Activated CD8-positive, alpha-beta memory T cell treated with anti-CD3 and anti-CD28 coated beads, Interleukin-2, amount 50 U/mL, for 24 hours (primary cell): ENCODE results near the gene SFTPD.

ENCODE experiments used
- DNase-seq: peaks from one replicate; pipeline ENCODE4 v3.0.0-alpha.2; 2020; ENCODE audit errors: extremely low read depth

SFTPD gene

DNA sequence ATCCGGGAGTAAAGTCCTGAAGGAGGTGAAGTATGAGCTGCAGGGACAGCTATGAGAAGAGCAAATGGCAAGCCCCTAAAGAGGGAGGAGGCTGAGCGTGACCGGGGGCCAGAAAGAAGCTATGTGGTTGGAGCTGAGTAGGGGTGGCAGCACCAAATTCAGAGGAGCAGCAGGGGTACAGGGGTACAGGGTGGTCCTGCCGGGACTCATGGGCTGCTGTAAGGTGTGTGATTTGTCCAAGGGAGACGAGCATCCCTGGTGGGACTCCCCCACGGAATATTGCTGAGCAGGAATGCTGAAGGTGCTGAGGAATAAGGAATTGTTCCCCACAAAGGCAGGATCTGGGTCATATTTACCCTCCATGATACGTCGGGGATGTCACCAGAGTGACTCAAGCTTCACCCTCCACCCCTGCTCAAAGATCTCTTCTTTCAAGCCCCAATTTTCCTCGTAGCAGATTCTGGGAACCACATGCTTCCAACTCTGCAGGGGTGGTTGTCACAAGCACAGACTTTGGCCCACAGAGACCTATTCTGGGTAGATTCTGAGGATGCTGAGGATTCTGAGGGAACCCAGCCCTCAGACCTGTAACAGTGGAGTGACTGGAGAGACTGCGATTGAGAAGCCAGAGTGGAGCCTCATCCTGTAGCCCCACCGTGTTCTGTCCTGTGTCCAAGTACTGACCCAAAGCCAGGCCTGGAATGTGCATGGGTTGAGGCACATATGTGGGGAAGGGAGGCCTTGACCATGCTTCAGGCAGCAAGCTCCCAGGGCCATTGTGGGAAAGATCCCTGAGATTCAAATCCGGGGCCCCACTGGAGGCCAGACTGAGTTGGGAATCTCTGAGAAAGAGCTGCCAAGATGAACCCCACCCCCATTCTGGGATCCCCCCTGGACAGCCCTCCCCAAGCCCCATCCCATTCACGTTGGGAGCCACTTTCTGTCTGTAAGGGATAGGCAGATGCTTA lies 4.2 kb downstream of the SFTPD start:
- no peak for DNase-seq

DNA sequence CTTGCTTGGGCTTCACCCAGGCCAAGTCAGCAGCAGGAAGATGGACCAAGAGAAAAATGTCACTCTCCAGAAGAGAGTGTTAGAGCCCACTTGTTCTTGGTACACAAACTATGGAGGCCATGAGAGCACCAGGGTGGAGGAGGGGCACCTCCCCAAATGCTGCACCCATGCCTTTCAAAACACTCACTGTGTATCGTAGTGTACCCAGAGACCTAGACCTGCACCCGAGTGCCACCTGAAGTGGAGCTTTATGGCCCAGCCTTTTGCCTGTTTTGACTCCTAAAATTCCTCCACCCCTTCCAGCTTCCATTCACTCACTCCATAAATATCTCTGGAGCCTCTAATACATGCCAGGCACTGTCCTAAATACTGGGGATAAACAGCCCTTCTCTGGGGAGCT lies 5.0 kb downstream of the SFTPD start:
- no peak for DNase-seq

DNA sequence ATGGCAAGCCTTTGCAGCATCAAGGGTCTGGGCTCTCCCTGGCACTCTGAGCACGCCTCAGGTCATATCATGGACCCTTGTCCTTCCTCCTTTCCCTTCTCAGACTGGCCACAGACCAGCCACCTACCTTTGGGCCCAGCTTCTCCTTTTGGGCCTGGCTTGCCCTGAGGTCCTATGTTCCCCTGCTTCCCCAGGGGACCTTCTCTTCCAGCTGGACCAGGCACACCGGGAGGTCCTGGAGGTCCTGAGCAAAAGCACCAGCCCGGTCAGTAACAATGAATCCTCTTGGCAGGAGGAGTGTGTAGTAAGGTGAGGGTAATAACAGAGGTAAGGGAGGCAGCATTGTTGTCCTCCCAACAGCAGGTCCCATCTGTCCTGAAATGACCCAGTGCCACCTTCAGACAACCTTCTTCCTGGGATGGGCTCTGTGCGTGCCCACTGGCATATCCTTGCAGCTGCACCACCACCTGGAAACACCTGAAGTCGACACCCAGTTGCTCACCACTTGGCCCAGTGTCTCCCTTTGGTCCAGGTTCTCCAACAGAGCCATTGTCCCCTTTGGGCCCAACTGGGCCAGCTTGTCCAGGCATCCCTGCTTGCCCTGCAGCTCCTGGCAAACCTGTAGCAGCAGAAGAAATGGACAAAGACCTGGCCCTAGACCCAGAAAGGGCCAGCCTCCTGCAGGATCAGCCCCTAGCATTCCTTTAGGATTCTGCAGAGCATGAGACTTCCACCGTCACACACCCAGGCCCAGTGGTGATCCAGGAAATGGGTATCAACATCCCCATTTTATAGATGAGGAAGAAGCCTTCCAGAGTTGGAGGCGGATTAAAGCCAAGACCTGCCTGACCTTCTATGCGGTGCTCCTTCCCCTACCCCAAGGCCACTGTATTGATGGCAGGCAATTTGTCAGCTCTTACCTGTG lies 6.4 kb downstream of the SFTPD start:
- no peak for DNase-seq

DNA sequence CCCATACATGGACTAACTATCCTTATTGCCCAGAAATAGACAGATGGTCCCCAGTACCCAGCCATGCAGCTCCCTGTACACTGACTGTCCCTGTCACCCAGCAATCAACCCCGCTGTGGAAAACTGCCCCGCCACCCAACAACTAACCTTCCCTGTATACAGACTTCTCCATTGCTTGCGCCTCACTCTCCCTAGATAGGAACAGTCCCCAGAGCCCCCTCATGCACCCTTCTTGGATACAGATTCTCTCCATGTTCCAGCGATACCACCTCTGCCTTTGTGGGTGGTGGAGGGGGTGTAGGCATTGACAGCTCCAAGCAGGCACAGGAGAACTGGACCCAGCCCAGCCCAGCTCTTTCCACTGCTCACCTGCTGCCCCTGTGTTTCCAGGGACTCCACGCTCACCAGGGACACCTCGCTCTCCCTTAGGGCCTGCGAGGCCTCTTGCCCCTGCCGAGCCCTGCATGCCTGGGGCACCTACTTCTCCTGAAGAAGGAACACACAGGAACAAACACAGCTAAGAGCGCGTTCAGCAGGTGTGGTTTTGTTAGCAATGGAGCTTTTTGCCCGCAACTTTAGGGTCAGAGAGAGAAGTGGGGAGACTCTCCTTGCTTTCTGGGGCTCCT lies 7.2 kb downstream of the SFTPD start:
- no peak for DNase-seq

DNA sequence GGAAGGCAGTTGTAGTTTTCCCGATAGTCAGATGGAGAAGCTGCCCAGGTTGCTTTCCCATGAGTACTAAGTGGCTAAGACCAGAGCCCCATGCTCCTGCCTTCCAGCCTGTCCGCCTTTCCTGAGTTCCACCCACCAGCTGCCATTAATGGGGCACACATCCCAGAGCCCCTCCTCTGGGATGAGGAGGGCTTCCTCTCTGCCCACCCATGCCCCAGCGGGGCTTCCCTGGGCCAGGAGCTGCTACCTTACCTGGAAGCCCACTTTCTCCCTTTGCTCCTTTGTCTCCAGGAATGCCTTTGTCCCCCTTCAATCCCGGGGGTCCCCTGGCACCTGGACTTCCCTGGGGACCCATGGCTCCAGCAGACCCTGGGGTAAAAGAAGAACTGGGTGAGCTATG lies 7.8 kb downstream of the SFTPD start:
- DNase-seq, result no peak

DNA sequence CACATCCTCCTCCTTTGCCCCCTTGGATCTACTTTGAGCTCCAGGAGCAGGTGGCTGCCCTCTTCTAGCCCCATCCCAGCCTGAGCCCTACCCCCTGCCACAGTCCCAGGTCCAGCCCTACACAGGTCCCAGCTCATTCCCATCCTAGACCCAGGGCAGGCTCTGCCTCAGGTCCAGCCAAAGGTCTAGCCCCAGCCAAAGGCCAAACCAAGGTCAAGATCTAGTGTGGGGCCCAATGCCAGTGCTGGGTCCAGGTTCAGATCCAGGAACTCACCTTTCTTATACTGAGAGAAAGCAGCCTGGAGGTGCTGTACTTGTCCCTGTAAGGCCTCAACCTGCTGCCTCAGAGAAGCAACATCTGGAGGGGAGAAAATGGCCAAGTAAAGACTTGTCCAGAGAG lies 8.5 kb downstream of the SFTPD start:
- no peak for DNase-seq

DNA sequence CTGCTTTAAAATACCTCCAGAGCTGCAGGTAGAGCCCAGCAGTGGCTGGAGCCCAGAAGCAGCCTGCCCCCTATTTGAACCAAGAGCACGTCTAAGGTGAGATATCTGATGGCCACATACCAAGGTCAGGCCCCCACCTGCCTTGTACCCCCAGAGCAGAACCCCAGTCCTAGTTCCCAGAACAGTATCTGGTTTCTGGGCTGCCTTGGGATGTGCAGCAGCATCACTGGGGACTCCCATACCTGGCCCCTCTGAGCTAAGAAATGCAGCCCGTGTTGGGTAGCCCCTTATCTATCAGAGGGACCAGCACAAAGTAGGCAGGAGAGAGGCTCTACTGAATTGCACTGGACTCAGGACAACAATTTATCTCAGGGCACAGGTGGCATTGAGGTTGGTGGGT lies 8.9 kb downstream of the SFTPD start:
- no peak for DNase-seq

DNA sequence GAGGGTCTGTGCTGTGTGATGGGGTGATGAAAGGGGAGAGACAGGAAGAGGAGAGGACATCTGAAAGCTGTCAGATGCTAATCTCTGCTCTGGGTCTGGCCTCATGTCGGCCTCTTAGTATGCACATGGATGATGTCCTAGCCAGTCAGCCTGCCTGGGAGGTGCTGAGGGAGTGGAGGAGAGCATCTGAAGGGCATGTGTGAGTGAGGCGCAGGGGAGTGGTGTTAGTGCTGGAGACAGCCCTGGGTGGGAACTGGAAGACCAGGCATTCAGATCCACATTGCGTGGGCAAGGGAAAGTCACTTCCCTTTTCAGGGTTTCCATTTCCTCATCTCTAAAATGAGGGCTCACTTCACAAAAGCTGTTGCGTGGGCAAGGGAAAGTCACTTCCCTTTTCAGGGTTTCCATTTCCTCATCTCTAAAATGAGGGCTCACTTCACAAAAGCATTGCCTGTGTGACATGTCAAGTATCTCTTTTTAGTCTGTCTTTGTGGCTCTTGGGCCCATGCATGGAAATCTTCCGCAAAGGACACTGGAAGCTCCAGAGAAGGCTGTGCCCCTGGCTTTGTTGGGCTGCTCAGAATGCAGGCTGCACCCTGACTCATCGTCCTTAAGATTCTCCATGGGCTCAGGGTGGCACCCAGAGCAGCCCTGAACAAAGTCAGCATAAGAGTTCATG lies 10.0 kb downstream of the SFTPD start:
- no peak for DNase-seq

DNA sequence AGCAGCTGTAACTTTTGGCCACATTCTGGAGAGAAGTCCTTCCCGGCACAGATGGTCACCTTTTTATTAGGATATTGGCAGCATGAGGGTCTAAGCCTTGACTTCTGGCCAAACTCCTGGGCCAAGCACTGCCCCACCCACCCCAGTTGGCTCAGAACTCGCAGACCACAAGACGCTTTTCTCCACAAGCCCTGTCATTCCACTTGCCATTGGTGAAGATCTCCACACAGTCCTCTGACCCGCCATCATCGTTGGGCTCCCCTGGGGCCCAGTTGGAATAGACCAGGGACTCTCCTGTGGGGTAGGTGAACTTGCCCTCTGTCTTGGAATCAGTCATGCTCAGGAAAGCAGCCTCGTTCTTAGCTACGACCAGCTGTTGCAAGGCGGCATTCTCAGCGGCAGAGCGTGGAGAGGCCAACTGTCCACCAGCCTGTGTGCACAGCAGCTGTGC lies 11.2 kb downstream of the SFTPD start:
- DNase-seq, result no peak

DNA sequence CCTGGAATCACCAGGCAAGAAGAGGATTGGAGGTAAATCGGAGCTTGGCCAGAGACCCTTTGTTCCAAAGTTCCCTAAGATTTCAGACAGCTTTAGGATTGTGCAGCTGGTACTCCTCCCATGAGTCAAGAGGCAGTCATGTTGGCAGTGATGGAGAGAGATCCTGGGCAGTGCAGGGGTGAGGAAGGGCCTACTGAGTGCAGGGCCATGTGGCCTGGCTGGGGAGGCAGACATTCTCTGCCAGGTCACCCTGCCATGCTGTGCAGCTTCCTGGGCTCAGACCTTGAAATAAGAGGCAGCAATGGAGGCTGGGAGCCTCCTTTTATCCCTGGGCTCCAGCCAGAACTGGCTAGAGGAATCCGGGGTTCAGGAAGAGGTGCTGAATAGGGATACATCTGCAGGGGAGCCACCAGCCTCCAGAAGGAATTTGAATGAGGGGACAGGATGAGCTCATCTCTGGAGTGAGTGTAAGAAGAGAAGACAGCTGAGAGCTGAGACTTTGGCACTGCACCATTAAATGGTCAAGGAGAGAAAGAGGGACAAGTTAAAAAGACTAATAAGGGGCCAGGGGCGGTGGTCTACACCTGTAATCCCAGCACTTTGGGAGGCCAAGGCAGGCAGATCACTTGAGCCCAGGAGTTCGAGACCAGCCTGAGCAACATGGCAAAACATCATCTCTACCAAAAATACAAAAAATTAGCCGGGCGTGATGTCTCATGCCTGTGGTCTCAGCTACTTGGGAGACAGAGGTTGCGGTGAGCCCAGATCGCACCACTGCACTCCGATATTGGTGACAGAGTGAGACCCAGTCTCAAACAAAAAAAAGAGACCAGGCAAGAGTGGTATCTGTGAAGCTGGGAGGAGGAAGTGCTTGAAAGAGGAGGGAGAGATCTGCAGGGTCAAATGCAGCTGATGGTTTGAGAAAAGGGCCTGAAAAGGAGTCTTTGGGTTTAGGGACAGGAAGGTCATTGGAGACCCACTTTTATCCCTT lies 12.0 kb downstream of the SFTPD start:
- no peak for DNase-seq

DNA sequence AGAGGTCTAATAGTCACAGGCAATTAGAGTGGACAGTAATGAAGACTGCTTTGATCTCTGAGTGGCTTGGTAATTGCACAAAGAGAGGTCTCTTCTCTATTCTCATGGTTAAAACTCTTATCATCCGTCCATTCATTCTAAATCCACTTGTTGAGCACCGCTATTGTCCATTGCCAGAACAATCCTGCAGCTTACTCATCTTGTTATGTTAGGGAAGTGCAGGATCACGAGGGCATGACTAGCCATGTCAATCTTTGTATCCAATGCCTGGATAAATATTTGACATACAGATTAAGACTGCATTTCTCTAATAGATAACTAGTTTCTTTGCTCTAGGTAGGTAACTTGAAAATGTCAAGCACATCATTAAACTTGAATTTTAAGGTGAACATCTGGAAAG lies 14.9 kb downstream of the SFTPD start:
- no peak for DNase-seq

DNA sequence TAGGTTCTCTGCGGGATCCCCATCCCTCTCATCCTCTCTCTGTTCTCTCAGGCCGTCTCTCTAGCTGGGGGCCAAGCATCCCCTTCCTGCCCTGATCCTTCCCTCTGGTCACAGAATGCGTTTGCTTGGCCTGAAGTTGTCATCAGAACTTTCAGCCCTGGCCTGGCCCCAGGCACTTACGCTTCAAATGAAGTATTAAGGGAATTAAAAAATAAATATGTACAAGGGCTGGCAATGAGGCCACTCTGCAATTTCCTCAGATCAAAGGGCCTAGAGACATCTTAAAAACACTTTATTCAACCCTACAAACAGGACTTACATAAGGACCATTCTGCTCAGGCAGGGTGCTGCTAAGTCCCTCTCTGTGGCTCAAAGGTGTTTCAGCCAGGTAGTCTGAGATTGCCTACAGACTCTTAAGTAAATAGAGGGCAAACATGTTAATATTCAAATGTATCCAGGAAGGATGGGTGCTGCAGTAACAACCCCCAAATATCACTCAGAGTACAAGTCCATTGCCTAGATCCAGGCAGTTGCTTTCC lies 16.0 kb downstream of the SFTPD start:
- DNase-seq, result no peak

DNA sequence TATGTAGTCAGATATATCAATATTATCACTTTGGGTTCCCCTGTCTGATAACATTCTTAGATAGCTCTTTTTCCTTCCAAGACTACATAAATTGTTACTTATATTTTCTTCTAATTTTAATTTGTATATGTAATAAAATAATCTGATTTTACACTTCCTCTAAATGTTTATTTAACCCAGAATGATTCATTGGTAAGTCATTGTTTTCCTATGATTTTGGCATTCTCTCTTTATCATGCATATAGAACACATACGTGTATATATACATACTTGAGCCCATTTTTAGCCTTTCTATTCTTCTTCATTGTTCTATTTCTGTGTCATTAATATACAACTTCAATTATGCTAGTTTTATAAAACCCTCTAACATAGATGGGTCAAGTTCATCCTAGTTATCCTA lies 16.6 kb downstream of the SFTPD start:
- no peak for DNase-seq

DNA sequence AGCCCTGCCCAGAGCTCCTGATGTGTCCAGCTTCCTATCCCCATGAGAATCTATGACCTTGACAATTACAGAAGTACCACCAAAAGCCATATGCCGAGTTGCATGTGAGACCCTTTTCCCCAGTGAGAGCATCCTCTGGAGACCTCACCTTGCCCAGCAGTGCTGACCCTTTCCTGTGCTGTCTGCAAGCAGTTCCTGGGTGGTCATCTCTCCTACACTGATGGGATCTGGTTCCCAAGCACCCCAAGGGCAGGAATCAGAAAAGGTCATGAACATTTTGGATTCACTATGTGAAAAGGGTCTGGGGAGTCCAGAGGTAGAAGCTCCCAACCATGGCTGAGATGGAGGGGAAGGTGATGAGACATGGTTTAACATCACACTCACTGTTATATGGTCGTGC lies 18.2 kb downstream of the SFTPD start:
- no peak for DNase-seq

DNA sequence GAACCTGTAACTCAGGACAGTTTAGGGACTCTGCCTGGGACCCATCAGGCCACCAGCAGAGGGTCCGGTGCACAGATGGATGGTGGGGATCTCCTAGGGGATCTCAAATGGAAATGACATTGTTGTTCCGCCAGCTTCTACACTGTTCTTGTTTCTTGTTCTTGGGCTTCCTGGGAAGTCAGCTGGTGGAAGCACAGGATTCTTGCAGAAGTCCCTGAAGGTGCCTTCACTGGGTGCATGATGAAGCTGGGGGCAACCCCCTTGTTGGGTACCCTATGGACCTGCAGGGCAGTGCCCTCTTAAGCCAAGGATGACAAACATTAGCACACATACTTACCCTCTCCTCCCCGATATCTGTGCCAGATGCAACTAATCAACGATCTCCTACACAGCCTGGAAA lies 18.6 kb downstream of the SFTPD start:
- DNase-seq, result no peak

DNA sequence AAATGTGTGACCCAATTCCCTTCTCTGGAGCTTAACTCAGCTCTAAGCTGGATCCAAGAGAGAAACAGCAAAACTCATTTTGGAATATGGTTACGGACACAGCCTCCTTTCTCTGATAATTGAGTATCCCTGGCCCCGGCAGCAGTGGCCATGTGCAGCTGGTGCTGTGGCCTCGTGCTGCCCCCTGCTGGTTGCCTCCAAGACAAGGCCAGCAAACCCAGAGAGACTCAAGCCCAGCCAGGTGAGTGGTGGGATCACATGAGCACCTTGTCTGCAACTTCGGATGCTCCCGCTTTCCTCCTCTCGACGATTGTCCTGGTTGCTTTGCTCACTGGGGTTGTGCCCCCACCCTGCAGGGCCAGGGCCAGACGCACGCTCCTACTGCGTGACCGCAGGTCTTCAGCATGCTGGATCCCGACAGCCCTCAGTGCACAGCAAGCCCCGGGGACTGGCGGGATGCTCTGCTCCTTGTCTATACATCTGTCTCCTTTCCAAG lies 19.4 kb downstream of the SFTPD start:
- DNase-seq, result peak; percentile 40

DNA sequence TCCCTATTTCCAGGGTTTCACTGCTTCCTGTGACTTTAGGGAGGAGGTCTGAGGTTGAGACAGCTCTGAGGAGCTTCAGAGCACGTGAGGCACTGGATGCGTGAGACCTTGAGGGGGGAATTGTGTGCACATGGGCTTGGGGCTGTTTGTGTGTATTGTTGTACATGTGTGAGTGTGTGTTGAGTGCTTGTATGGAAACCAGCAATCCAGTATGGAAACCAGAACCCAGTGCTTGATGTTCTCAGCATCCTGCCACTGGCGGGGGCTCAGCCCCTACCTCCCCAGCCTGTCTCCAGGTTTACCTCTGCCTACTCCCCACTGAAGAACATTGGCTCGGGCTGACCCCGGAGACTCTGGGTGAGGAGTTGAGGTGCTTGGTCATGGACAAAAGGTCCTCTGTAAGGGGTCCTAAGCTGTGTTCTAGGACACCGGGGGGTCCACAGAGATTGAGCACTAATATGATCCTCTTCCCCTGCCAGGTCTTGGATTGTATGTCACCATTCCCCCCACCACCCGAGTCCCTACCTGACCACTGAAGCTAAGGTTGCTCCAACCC lies 20.8 kb downstream of the SFTPD start:
- no peak for DNase-seq

DNA sequence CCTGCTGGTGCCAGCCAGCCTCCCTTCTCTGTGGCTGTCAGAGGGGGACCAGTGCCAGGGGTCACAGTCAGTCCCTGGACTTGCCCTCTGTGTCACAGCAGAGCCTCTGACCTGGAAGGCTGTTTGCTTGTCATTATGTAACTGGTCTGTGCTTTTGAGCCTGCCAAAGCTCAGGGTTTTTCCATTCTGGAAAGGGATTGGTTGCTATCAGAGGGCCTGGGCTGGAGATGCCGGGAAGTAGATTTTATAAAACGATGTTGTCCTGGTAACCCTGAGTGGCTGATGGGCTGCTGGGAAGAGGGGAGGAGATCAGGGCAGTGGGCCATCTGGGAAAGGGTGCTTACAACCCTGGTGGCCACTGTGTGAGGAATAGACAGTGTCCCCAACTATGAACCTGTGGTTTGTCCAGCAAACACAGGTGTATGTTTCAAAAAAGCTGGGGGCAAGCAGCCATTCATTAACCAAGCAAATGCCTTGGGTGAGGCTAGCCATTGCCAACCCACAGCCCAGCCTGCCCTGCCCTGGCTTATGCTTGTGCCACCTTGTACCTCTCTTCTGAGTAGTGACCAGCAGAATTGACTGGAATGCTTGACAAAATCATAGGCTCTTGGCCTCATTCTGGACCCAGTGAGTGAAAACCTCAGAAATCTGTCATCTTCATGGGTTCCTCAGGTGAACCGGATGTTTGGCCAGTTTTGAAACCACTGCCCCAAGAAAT lies 21.6 kb downstream of the SFTPD start:
- DNase-seq, result no peak

DNA sequence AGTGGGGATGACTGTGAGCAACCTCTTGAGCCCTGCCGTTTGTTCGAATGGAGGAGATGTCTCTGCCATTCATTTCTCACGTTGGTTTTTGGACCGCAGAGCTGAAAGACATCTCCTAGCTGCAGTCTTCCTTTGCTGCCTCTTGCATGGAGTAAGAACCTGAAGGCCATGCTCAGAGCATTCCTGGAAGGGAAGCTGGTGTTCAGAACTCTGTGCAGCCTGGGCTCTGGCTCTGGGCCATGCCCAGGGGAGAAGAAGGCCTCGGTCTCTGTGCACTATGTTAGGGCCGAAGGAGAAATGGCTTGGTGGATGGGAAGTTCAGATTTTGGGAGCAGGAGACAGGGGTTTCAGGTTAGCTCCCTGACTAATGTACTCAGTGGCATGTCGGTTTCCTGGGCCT lies 22.9 kb downstream of the SFTPD start:
- DNase-seq, result no peak
